Measurements from ENCODE around the gene FSD1L. TPM values are rescaled to one million over a fixed set of nuclear protein-coding genes. Genes with fewer than 3 reads are reported as not detected.

The FSD1L gene
- polyA plus RNA-seq, 1 of the 3 experiments (the other 2 are of a cell fraction), result 0.76 TPM

DNA sequence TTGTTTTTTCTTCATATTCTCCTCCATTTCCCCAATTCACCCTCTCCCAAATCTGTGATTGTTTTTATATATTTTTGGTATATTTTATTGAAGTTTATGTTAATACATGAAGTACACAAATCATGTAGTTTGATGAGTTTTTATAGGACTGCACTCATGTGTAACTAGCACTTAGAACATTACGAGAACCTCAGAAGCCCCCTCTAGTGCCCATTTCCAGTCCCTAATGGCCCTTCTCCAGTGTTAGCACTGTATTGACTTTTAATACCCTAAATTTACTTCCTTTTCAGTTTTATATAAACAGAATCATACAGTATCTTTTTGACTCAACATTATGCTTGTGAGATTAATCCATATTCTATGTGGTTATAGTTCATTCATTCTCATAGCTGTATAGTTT lies 91.6 kb downstream of the FSD1L start:
- H3K9me2 ChIP-seq, result no peaks in the 10 kb centered on the region
- no peak overlapping the region for H3K4me2 ChIP-seq
- no peaks in the 10 kb centered on the region for H3K9me3 ChIP-seq
- no peaks in the 10 kb centered on the region for H3K27me3 ChIP-seq (ENCODE audit: insufficient read depth)
- no peaks in the 10 kb centered on the region for H4K20me1 ChIP-seq (ENCODE audit: insufficient read depth)
- TF ChIP-seq, protein P1, sequence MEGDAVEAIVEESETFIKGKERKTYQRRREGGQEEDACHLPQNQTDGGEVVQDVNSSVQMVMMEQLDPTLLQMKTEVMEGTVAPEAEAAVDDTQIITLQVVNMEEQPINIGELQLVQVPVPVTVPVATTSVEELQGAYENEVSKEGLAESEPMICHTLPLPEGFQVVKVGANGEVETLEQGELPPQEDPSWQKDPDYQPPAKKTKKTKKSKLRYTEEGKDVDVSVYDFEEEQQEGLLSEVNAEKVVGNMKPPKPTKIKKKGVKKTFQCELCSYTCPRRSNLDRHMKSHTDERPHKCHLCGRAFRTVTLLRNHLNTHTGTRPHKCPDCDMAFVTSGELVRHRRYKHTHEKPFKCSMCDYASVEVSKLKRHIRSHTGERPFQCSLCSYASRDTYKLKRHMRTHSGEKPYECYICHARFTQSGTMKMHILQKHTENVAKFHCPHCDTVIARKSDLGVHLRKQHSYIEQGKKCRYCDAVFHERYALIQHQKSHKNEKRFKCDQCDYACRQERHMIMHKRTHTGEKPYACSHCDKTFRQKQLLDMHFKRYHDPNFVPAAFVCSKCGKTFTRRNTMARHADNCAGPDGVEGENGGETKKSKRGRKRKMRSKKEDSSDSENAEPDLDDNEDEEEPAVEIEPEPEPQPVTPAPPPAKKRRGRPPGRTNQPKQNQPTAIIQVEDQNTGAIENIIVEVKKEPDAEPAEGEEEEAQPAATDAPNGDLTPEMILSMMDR (IDR thresholded peaks at IDR 0.05), result peak; percentile 35; the same call in 1 of the 2 replicates
- TF ChIP-seq, protein P2, sequence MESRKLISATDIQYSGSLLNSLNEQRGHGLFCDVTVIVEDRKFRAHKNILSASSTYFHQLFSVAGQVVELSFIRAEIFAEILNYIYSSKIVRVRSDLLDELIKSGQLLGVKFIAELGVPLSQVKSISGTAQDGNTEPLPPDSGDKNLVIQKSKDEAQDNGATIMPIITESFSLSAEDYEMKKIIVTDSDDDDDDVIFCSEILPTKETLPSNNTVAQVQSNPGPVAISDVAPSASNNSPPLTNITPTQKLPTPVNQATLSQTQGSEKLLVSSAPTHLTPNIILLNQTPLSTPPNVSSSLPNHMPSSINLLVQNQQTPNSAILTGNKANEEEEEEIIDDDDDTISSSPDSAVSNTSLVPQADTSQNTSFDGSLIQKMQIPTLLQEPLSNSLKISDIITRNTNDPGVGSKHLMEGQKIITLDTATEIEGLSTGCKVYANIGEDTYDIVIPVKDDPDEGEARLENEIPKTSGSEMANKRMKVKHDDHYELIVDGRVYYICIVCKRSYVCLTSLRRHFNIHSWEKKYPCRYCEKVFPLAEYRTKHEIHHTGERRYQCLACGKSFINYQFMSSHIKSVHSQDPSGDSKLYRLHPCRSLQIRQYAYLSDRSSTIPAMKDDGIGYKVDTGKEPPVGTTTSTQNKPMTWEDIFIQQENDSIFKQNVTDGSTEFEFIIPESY (IDR thresholded peaks at IDR 0.05; ENCODE audit: borderline replicate concordance, low read depth), result no peak
- no peak overlapping the region for H3K27ac ChIP-seq (ENCODE audit: low read depth in 2 of 2, low read length in 1 of 2)
- no peak for DNase-seq
- 96% methylated on average over 1 of the region's 1 CpG for WGBS (ENCODE audit: low lambda C conversion rate)
- no peak overlapping the region for H3K4me3 ChIP-seq (ENCODE audit: low read depth in 2 of 2, low read length in 1 of 2)
- H2AFZ ChIP-seq (ENCODE audit: low read depth), result no peak overlapping the region
- no peaks in the 10 kb centered on the region for H3F3A ChIP-seq (replicated peaks; ENCODE audit: insufficient read depth)
- peaks cover 27 to 42% of the 10 kb centered on the region in 2 experiments for H3K36me3 ChIP-seq (replicated peaks in 1 of 2; ENCODE audit: control insufficient read depth in 1 of 2, insufficient read depth in 2 of 2, low read length in 1 of 2)
- no peak overlapping the region for H3K9ac ChIP-seq
- H3K79me2 ChIP-seq (ENCODE audit: insufficient read depth), result no peaks in the 10 kb centered on the region
- CTCF ChIA-PET, result no interaction called here
- no peaks in the 10 kb centered on the region for H3K4me1 ChIP-seq (ENCODE audit: control insufficient read depth in 1 of 2, insufficient read depth in 2 of 2, low read depth in 1 of 2, low read length in 1 of 2)
- POLR2A ChIA-PET, result no interaction called here

DNA sequence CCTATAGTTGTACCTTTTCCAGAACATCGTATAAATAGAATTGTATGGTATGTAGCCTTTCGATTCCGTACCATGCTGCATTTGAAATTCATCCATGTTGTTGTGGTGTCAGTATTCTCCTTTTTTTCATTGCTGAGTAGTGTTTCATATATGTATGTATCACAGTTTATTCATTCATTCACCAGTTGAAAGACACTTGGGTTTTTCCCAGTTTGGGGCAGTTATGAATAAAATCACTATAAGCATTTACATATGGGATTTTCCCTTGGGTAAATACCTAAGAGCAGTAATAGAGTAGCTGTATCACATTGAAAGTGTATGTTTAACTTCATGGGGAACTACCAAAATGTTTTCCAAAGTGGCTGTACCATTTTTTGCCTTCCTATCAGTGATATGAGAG lies 94.0 kb downstream of the FSD1L start:
- Histone ChIP-seq H4K20me1 (ENCODE audit: insufficient read depth) (no peaks in the 10 kb centered on the region), H3K79me2 (ENCODE audit: insufficient read depth) (no peaks in the 10 kb centered on the region), H3K4me2 (no peak overlapping the region), H2AFZ (ENCODE audit: low read depth) (no peak overlapping the region), H3K27me3 (ENCODE audit: insufficient read depth) (no peaks in the 10 kb centered on the region), H3K9me3 (no peaks in the 10 kb centered on the region), H3K9ac (no peak overlapping the region), H3K27ac (ENCODE audit: low read depth in 2 of 2, low read length in 1 of 2) (no peak overlapping the region), H3K4me1 (ENCODE audit: control insufficient read depth in 1 of 2, insufficient read depth in 2 of 2, low read depth in 1 of 2, low read length in 1 of 2) (no peaks in the 10 kb centered on the region), H3K9me2 (no peaks in the 10 kb centered on the region; the same call in 1 of the 2 replicates), H3F3A (replicated peaks; ENCODE audit: insufficient read depth) (no peaks in the 10 kb centered on the region), H3K4me3 (ENCODE audit: low read depth in 2 of 2, low read length in 1 of 2) (no peak overlapping the region), H3K36me3 (replicated peaks in 1 of 2; ENCODE audit: control insufficient read depth in 1 of 2, insufficient read depth in 2 of 2, low read length in 1 of 2) (peaks cover 15 to 25% of the 10 kb centered on the region in 2 experiments)
- TF ChIP-seq TCF12 (IDR thresholded peaks at IDR 0.05) (no peak), SMC3 (IDR thresholded peaks at IDR 0.05; ENCODE audit: low read depth, low read length) (no peak), MXI1 (IDR thresholded peaks at IDR 0.05; ENCODE audit: low read depth, low read length) (no peak), EZH2phosphoT487 (IDR thresholded peaks at IDR 0.05; ENCODE audit: borderline replicate concordance, low read depth) (no peak), RFX5 (IDR thresholded peaks at IDR 0.05; ENCODE audit: low read length) (no peak), NRF1 (IDR thresholded peaks at IDR 0.05; ENCODE audit: low read depth, low read length) (no peak), JUND (IDR thresholded peaks at IDR 0.05) (no peak), RAD21 (IDR thresholded peaks at IDR 0.05; ENCODE audit: low read length) (no peak), ELF1 (IDR thresholded peaks at IDR 0.05) (no peak), GABPA (IDR thresholded peaks at IDR 0.05; ENCODE audit: low read depth) (no peak), GATA2 (CRISPR knock-in tag; IDR thresholded peaks at IDR 0.05) (no peak), YY1 (IDR thresholded peaks at IDR 0.05; ENCODE audit: low read depth) (no peak)
- TF ChIP-seq, protein P3, sequence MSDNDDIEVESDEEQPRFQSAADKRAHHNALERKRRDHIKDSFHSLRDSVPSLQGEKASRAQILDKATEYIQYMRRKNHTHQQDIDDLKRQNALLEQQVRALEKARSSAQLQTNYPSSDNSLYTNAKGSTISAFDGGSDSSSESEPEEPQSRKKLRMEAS (IDR thresholded peaks at IDR 0.05; ENCODE audit: low read depth), result no peak
- TF ChIP-seq, protein P4, sequence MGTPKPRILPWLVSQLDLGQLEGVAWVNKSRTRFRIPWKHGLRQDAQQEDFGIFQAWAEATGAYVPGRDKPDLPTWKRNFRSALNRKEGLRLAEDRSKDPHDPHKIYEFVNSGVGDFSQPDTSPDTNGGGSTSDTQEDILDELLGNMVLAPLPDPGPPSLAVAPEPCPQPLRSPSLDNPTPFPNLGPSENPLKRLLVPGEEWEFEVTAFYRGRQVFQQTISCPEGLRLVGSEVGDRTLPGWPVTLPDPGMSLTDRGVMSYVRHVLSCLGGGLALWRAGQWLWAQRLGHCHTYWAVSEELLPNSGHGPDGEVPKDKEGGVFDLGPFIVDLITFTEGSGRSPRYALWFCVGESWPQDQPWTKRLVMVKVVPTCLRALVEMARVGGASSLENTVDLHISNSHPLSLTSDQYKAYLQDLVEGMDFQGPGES (IDR thresholded peaks at IDR 0.05; ENCODE audit: low read depth, low read length), result no peak
- TF ChIP-seq, protein P1 (IDR thresholded peaks at IDR 0.05), result no peak
- WGBS (ENCODE audit: low lambda C conversion rate), result 97% methylated on average over 3 of the region's 3 CpGs
- no peak for DNase-seq
- POLR2A ChIA-PET, result no interaction called here
- CTCF ChIA-PET, result no interaction called here

Data from SK-N-SH (cell line).